Measurements from ENCODE around the gene VOPP1.
"Not testable (repeated sequence)": the region's sequence is repeated elsewhere in the genome, so short reads cannot be mapped to it uniquely, and the experiment has no call there.

VOPP1 gene

GRCh38 chr7:55582656-55583055, 10.4 kb upstream of the VOPP1 start:
- not testable (repeated sequence) for DNase-seq (ENCODE audit: low read depth in 2 of 2)

DNA sequence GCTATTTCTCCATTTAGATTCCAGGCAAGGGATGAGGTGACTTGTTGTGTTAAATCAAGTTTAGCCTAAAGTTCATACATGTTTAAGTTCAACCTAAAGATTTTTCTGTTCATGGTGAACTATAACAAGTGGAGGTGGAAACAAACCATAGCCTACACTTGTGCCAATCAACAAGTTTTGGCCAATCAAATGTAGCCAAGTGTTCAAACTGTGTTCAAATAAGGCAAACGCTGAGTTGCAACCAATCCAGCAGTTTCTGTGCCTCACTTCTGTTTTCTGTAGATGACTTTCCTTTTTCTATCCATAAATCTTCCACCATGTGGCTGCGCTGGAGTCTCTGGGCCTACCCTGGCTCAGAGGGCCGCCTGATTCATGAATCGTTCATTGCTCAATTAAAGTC, 4.5 kb upstream of the VOPP1 start:
- no peak for DNase-seq (ENCODE audit: low read depth in 2 of 2)

- no peak for DNase-seq (ENCODE audit: low read depth in 2 of 2)
These were observed 3.4 kb upstream of the VOPP1 start for GRCh38 chr7:55575733-55576132.

GRCh38 chr7:55575098-55575497, 2.8 kb upstream of the VOPP1 start:
- no peak for DNase-seq (ENCODE audit: low read depth in 2 of 2)

GRCh38 chr7:55574051-55574717, 1.9 kb upstream of the VOPP1 start:
- no peak for DNase-seq (ENCODE audit: low read depth in 2 of 2)

DNA sequence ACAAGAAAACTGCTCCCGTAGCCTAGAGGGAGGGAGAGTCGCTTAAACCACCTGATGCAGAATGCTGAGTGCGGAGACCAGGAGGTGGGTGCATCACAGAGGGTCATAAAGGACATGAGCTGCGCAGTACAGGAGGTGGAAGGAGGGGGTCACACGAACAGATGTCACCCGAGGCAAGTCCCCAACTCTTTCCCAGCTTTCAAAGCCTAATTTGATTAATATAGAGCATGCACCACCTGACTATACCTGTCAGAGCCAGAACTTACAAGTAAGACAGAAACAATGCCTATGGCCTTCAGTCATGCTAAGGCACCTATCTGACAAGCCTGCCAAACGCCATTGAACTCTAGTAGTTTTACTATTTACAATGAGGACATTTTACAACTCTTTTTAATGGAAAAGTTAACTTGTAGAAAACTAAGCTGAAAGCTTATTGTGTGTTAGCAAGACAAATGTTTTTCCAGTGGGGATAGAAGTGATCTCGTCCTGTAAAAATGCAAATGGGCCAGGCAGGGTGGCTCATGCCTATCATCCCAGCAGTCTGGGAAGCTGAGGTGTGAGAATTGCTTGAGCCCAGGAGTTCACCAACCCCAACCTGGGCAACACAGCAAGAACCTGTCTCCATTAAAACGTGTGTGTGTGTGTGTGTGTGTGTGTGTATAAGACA, 1.1 kb upstream of the VOPP1 start:
- no peak for DNase-seq (ENCODE audit: low read depth in 2 of 2)

GRCh38 chr7:55571511-55572377, 558 bp downstream of the VOPP1 start:
- peak; percentile 43 to 51 for DNase-seq (ENCODE audit: low read depth in 2 of 2)

GRCh38 chr7:55570939-55571338, 1.4 kb downstream of the VOPP1 start:
- no peak for DNase-seq (ENCODE audit: low read depth in 2 of 2)

GRCh38 chr7:55570218-55570873, 2.0 kb downstream of the VOPP1 start:
- DNase-seq (ENCODE audit: low read depth in 2 of 2) = no peak

DNA sequence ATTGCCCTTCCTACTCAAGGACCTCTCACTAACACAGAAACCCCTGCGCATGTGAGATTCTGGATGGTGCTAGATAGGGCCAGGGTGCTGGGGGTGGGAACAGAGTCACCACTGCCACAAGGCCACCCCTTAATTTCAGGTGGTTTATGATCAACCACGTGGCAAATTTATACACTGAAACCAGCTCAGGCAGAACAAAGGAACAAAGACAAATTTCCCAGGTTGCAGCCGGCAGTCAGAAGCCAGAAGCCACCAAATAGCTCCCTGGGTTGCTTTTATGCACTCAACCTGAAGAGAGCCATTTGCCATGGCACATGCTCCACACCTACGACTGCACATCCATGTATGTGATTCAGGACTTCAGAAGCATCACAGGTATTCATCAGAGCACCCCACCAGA, 2.5 kb downstream of the VOPP1 start:
- DNase-seq (ENCODE audit: low read depth in 2 of 2) = peak; percentile 44 to 46

GRCh38 chr7:55569269-55569663, 3.0 kb downstream of the VOPP1 start:
- no peak for DNase-seq (ENCODE audit: low read depth in 2 of 2)

DNA sequence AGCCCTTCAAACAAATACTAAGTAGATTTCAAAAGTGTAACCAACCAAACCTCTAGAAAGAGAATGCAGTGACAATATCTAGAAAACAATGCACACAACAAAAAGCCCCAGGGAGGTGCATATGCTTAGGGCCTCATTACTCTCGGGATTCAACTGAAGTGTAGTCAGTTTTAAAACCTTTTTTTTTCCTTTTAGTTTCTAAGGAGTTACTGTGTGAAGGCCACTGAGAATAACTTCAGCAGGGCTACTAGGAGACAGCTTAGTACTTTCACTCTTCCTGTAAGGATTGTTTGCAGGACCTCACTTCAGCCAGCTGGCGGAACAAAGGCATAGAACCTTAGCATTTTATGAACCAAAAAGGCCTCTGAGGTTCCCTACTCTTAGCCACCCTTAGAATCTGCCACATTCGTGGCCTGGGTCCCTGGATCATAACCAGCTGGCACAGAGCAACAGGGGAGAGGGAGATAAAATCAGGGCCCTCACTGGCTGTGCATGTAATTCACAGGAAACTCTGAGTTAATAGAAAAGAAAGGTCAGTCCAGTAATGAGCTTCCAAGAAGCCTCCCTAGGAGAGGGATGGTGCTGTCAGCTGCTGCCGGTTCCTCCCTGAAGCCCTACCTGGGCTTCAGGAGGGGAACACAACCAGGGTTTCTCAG, 3.6 kb downstream of the VOPP1 start:
- no peak for DNase-seq (ENCODE audit: low read depth in 2 of 2)

DNA sequence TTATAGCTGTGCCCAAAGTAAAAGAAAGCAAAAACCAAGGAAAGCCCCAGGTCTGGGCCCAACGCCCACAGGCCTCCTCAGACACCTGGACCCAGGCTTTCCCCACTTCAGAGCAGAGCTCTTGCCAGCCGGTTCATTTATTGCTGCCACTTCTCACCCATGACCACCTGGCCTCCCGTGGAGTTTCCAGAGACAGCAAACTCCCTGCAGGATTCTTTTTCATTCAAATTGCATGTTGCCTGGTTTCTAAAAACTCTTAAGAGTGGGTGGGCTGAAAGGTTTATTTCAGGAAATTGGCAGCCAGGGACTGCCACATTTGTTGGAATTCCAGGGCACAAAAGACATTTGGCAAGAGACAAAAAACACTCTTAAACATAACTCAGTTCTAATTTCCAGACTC, 4.7 kb downstream of the VOPP1 start:
- no peak for DNase-seq (ENCODE audit: low read depth in 2 of 2)

- no peak for DNase-seq (ENCODE audit: low read depth in 2 of 2)
These were observed 6.6 kb downstream of the VOPP1 start for GRCh38 chr7:55565681-55566080.

GRCh38 chr7:55563596-55564325, 8.5 kb downstream of the VOPP1 start:
- DNase-seq (ENCODE audit: low read depth in 2 of 2) = no peak

DNA sequence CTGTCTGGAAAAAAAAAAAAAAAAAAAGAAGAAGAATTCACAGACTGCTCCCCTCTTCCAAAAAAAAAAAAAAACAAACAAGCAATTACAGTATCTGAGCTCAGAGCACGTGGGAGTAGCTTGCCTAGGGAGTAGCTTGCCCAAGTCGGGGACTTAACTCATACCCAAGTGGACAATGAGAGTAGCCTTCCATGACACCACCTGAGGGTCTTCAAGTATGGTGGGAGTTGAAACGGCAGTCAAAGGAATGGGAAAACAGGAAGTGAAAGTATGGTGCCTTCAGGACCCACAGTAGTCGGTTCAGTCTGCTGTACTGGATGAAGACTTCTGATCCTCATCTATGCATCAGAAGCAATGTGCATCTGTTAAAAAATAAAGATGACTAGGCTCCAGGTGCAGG, 10.6 kb downstream of the VOPP1 start:
- DNase-seq (ENCODE audit: low read depth in 2 of 2) = no peak

GRCh38 chr7:55558962-55559920, 13.1 kb downstream of the VOPP1 start:
- no peak for DNase-seq (ENCODE audit: low read depth in 2 of 2)

DNA sequence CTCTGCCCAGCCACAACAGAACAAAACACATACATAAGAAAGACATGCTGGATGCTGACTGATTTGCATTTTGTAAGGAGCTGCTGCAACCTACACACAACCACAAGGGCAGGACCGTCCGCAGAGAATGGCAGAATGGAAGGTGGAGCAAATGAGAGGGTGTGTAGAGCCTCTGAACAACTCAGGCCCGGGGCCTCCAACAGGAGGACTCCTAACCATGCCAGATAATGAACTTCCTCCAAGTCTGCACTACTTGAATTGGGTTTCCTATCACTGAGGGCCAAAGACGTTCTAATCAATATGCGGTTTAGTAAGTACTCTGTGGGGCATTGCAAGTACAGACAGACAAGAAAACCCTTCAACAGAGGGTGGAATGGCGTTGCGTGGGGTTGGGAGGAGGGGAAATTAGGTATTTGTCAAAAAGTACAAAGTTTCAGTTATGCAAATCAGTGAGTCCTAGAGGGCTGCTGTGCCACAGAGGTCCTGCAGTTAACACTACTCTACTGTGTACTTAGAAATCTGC, 14.6 kb downstream of the VOPP1 start:
- no peak for DNase-seq (ENCODE audit: low read depth in 2 of 2)

- DNase-seq (ENCODE audit: low read depth in 2 of 2) = no peak
These were observed 15.8 kb downstream of the VOPP1 start for GRCh38 chr7:55556492-55556891.

- DNase-seq (ENCODE audit: low read depth in 2 of 2) = no peak
These were observed 16.3 kb downstream of the VOPP1 start for GRCh38 chr7:55556031-55556430.
